Type B pancreatic cell (in vitro differentiated cells): ENCODE results near the gene BCAS3. TPM values are rescaled to one million over a fixed set of nuclear protein-coding genes. Genes with fewer than 3 reads are reported as not detected.

Experiments
- DNase-seq: peaks from one replicate; pipeline ENCODE4 v3.0.0; 2021; ENCODE audit warnings: mixed read lengths; ENCODE audit not compliant: unreplicated experiment; ENCODE audit errors: extremely low spot score
- H3K27ac Mint-ChIP-seq: 2 replicates; pipeline ENCODE4 v1.8.0; 2021; ENCODE audit warnings: mild to moderate bottlenecking, mixed read lengths
- H3K27me3 Mint-ChIP-seq: 2 replicates; pipeline ENCODE4 v1.8.0; 2021; ENCODE audit warnings: mixed read lengths
- H3K36me3 Mint-ChIP-seq: 2 replicates; pipeline ENCODE4 v1.8.0; 2021; ENCODE audit warnings: mixed read lengths
- H3K4me1 Mint-ChIP-seq: one replicate; pipeline ENCODE4 v1.8.0; 2021; ENCODE audit warnings: mixed read lengths; ENCODE audit not compliant: unreplicated experiment
- H3K4me3 Mint-ChIP-seq: 2 replicates; pipeline ENCODE4 v1.8.0; 2021; ENCODE audit warnings: mild to moderate bottlenecking, mixed read lengths
- H3K9me3 Mint-ChIP-seq: 2 replicates; pipeline ENCODE4 v1.8.0; 2021; ENCODE audit warnings: mixed read lengths
- CTCF ChIP-seq: fragments of 200-600 bp; sonication (generic); conservative IDR thresholded peaks from 2 replicates; pipeline ENCODE4 v1.5.0; 2021; ENCODE audit warnings: antibody characterized with exemption, mild to moderate bottlenecking
- total RNA-seq: library from RNA; stranded (reverse); gene quantifications from 2 replicates; pipeline ENCODE4 v1.2.1, GENCODE V29; 2021; ENCODE audit warnings: low replicate concordance

The BCAS3 gene
- total RNA-seq, 1 donor from 2014 or later, result 23.0 TPM

GRCh38 chr17:61091096-61091495 is 413.4 kb downstream of the BCAS3 start:
- peaks cover 14% of the 10 kb centered on the region for H3K9me3 Mint-ChIP-seq
- no peaks in the 10 kb centered on the region for H3K4me1 Mint-ChIP-seq
- peaks cover 12% of the 10 kb centered on the region for H3K36me3 Mint-ChIP-seq
- no peak for TF ChIP-seq CTCF
- DNase-seq, result no peak
- no peak overlapping the region for H3K4me3 Mint-ChIP-seq
- no peaks in the 10 kb centered on the region for H3K27me3 Mint-ChIP-seq
- H3K27ac Mint-ChIP-seq, result no peak overlapping the region

- H3K27ac Mint-ChIP-seq, result no peak overlapping the region
- H3K4me1 Mint-ChIP-seq, result no peaks in the 10 kb centered on the region
Measured at GRCh38 chr17:61097781-61098180, 420.1 kb downstream of the BCAS3 start.

GRCh38 chr17:61106354-61106753 is 428.7 kb downstream of the BCAS3 start:
- no peak for TF ChIP-seq CTCF
- peaks cover 5% of the 10 kb centered on the region for H3K4me1 Mint-ChIP-seq
- H3K36me3 Mint-ChIP-seq, result peaks cover 5% of the 10 kb centered on the region
- H3K27me3 Mint-ChIP-seq, result no peaks in the 10 kb centered on the region
- H3K4me3 Mint-ChIP-seq, result no peak overlapping the region
- no peak for DNase-seq
- H3K27ac Mint-ChIP-seq, result no peak overlapping the region
- peaks cover 4% of the 10 kb centered on the region for H3K9me3 Mint-ChIP-seq

More at GRCh38 chr17:61097781-61098180, 420.1 kb downstream of the BCAS3 start:
- H3K36me3 Mint-ChIP-seq, result peaks cover 8% of the 10 kb centered on the region
- H3K9me3 Mint-ChIP-seq, result peaks cover 7% of the 10 kb centered on the region
- H3K4me3 Mint-ChIP-seq, result no peak overlapping the region
- TF ChIP-seq CTCF, result no peak
- no peak for DNase-seq
- H3K27me3 Mint-ChIP-seq, result no peaks in the 10 kb centered on the region

- TF ChIP-seq CTCF, result no peak
- Mint-ChIP-seq H3K27me3 (no peaks in the 10 kb centered on the region), H3K9me3 (peaks cover 8% of the 10 kb centered on the region), H3K4me1 (no peaks in the 10 kb centered on the region), H3K4me3 (no peak overlapping the region), H3K36me3 (no peaks in the 10 kb centered on the region), H3K27ac (no peak overlapping the region)
- DNase-seq, result no peak
Measured at GRCh38 chr17:61116577-61116976, 438.9 kb downstream of the BCAS3 start.

- Mint-ChIP-seq H3K36me3 (no peaks in the 10 kb centered on the region), H3K27me3 (no peaks in the 10 kb centered on the region), H3K9me3 (peaks cover 8% of the 10 kb centered on the region), H3K4me1 (no peaks in the 10 kb centered on the region), H3K4me3 (no peak overlapping the region), H3K27ac (no peak overlapping the region)
- no peak for DNase-seq
- TF ChIP-seq CTCF, result no peak
Measured at GRCh38 chr17:61117983-61118382, 440.3 kb downstream of the BCAS3 start.

- DNase-seq, result no peak
- TF ChIP-seq CTCF, result no peak
- Mint-ChIP-seq H3K36me3 (no peaks in the 10 kb centered on the region), H3K4me1 (no peaks in the 10 kb centered on the region), H3K27me3 (no peaks in the 10 kb centered on the region), H3K9me3 (peaks cover 8% of the 10 kb centered on the region), H3K27ac (no peak overlapping the region), H3K4me3 (no peak overlapping the region)
Measured at GRCh38 chr17:61118871-61119270, 441.2 kb downstream of the BCAS3 start.
